HEK293 (cell line): Measurements from ENCODE around the gene VSTM4.

Experiments used
- CTCF ChIA-PET: fragments of 350-600 bp; formaldehyde crosslinking; extraction: SDS; loops from one replicate; lab custom pipeline; 2021; ENCODE audit warnings: antibody characterized with exemption; lab: Yijun Ruan, JAX
- POLR2A ChIA-PET: fragments of 300-600 bp; formaldehyde crosslinking; extraction: SDS; loops from one replicate; lab custom pipeline; 2020; ENCODE audit warnings: antibody characterized with exemption, inconsistent platforms; lab: Yijun Ruan, JAX
- H3K27ac ChIP-seq: fragments of 200-500 bp; sonication (Bioruptor generic); 2 replicates; pipeline ENCODE4 v1.5.1; 2014; ENCODE audit warnings: low read depth, low read length, control low read depth, inconsistent platforms; ENCODE audit errors: extremely low read depth
- H3K36me3 ChIP-seq, 2 experiments: fragments of 200-500 bp in 1 of 2; sonication (Bioruptor generic) in 1 of 2; 1 replicate in 1 of 2; 2 replicates in 1 of 2; pipeline ENCODE4 v1.5.1; 2014 to 2017; ENCODE audit warnings: inconsistent platforms in 2 of 2, low read length in 2 of 2; ENCODE audit not compliant: control insufficient read depth in 2 of 2, insufficient read depth in 1 of 2
- H3K4me1 ChIP-seq: fragments of 200-500 bp; sonication (Bioruptor generic); 2 replicates; pipeline ENCODE4 v1.5.1; 2014; ENCODE audit warnings: mild to moderate bottlenecking, low read length, inconsistent platforms; ENCODE audit not compliant: control insufficient read depth, insufficient read depth
- H3K4me3 ChIP-seq: 2 replicates; pipeline ENCODE4 v1.5.1; 2011; ENCODE audit warnings: low read depth, mild to moderate bottlenecking, control low read depth, low read length, moderate library complexity
- H3K9me3 ChIP-seq: fragments of 200-500 bp; sonication (Bioruptor generic); 2 replicates; pipeline ENCODE4 v1.5.1; 2014; ENCODE audit warnings: low read depth, low read length, inconsistent platforms; ENCODE audit not compliant: control insufficient read depth, insufficient read depth
- GLIS2 ChIP-seq: fragments of 450-650 bp; formaldehyde crosslinking; IDR thresholded peaks from 2 replicates; pipeline ENCODE4 v1.5.1; 2016; ENCODE audit warnings: missing biosample characterization, missing genetic modification characterization
- MYNN ChIP-seq: fragments of 450-650 bp; formaldehyde crosslinking; IDR thresholded peaks from 2 replicates; pipeline ENCODE4 v1.5.1; 2016; ENCODE audit warnings: missing biosample characterization, missing genetic modification characterization, borderline replicate concordance
- SP2 ChIP-seq: fragments of 450-650 bp; formaldehyde crosslinking; IDR thresholded peaks from 2 replicates; pipeline ENCODE4 v1.5.1; 2016; ENCODE audit warnings: missing biosample characterization, missing genetic modification characterization
- SP7 ChIP-seq: fragments of 450-650 bp; formaldehyde crosslinking; IDR thresholded peaks from 2 replicates; pipeline ENCODE4 v1.5.1; 2016; ENCODE audit warnings: missing biosample characterization, missing genetic modification characterization
- ZBTB49 ChIP-seq: fragments of 450-650 bp; formaldehyde crosslinking; IDR thresholded peaks from 2 replicates; pipeline ENCODE4 v1.5.1; 2016; ENCODE audit warnings: missing biosample characterization, missing genetic modification characterization, low read depth
- ZNF148 ChIP-seq: fragments of 450-650 bp; formaldehyde crosslinking; IDR thresholded peaks from 2 replicates; pipeline ENCODE4 v1.5.0; 2017; ENCODE audit warnings: missing biosample characterization, missing genetic modification characterization, borderline replicate concordance
- ZNF16 ChIP-seq: fragments of 450-650 bp; formaldehyde crosslinking; IDR thresholded peaks from 2 replicates; pipeline ENCODE4 v1.5.1; 2016; ENCODE audit warnings: low read depth, missing biosample characterization, missing genetic modification characterization
- ZNF280C ChIP-seq: fragments of 450-650 bp; formaldehyde crosslinking; IDR thresholded peaks from 2 replicates; pipeline ENCODE4 v1.5.1; 2016; ENCODE audit warnings: missing biosample characterization, missing genetic modification characterization
- ZNF354C ChIP-seq: fragments of 450-650 bp; formaldehyde crosslinking; IDR thresholded peaks from 2 replicates; pipeline ENCODE4 v1.5.1; 2016; ENCODE audit warnings: missing biosample characterization, missing genetic modification characterization, low read depth, borderline replicate concordance
- ZNF513 ChIP-seq: fragments of 450-650 bp; IDR thresholded peaks from 2 replicates; pipeline ENCODE4 v1.5.1; 2018; ENCODE audit warnings: missing biosample characterization, missing genetic modification characterization
- ZNF777 ChIP-seq: fragments of 450-650 bp; formaldehyde crosslinking; IDR thresholded peaks from 2 replicates; pipeline ENCODE4 v1.5.1; 2017; ENCODE audit warnings: missing biosample characterization, missing genetic modification characterization, borderline replicate concordance
- ZNF843 ChIP-seq: fragments of 450-650 bp; formaldehyde crosslinking; IDR thresholded peaks from 2 replicates; pipeline ENCODE4 v1.5.1; 2016; ENCODE audit warnings: missing biosample characterization, missing genetic modification characterization

Gene VSTM4

DNA sequence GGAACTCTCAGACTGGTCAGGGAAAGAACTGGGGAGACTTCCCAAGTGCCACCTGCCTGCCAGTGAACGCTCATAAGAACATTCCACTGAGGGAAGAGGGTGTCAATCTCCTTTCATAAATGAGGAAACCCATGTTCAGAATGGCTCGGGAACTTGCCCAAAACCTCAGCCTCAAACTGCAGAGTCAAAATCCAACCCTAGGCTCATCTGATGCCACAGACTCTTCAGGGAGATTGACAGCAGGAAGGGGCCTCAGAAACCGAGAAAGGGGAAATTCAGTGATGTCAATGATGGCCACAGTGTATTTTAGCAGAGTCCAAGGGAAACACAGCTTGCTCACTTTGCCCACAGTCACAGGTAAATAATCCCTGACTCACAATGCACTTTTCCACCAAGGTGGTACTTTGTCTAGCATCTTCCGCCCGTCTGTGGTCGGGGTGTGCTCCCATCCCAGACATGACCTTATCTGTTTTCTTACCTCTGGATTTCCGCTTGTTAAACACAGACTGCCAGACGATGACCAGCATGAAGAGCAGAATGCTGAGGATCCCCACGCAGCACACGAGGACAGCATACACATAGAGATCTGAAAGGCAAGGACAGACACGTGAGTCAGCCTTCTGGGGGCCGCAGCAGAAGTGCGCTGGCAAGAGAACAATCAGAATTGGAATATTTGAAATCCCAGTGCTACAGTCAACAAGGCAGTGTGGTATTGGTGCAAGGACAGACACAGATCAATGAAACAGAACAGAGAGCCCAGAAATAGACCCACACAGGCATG is 38.4 kb downstream of the VSTM4 start:
- Histone ChIP-seq H3K36me3 (peaks cover 0 to 17% of the 10 kb centered on the region in 2 experiments; a peak in 1 of 3 replicates), H3K9me3 (no peaks in the 10 kb centered on the region), H3K4me3 (no peak overlapping the region), H3K4me1 (no peaks in the 10 kb centered on the region)
- POLR2A ChIA-PET = no interaction called here
- TF ChIP-seq ZBTB49 (tag by site-specific recombination) (no peak), SP7 (tag by site-specific recombination) (no peak), ZNF777 (tag by site-specific recombination) (no peak)
- TF ChIP-seq, all 188 proteins: peak for 0
- CTCF ChIA-PET = no interaction called here
- no peak overlapping the region for H3K27ac ChIP-seq

DNA sequence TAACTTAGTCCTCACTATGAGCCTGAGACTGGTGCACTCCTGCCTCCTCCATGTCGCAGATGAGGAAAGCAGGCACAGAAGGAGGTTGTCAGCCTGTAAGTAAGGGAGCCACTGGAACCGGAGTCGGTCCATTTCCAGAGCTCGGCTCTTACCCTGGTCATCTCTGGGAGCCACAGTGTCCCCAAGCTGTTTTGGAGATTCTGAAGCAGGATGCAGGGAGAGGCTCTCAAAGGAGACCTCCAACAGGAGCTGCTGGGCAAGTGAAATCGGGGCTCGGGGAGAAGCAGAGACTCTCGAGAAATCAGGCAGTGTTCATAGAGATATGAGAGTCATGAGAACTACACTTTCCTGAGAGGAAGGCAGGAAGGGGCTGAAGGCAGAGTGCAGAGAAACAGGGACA is 39.0 kb downstream of the VSTM4 start:
- Histone ChIP-seq H3K9me3 (no peaks in the 10 kb centered on the region), H3K27ac (no peak overlapping the region), H3K4me1 (no peaks in the 10 kb centered on the region), H3K4me3 (no peak overlapping the region), H3K36me3 (peaks cover 0 to 17% of the 10 kb centered on the region in 2 experiments; a peak in 1 of 3 replicates)
- POLR2A ChIA-PET = no interaction called here
- CTCF ChIA-PET = no interaction called here
- TF ChIP-seq MYNN (no peak), ZNF16 (tag by site-specific recombination) (no peak), ZNF843 (tag by site-specific recombination) (no peak), ZNF148 (no peak), SP2 (no peak), GLIS2 (tag by site-specific recombination) (no peak), ZNF777 (tag by site-specific recombination) (no peak)

- Histone ChIP-seq H3K9me3 (no peaks in the 10 kb centered on the region), H3K27ac (no peak overlapping the region), H3K4me3 (no peak overlapping the region), H3K36me3 (peaks cover 0 to 17% of the 10 kb centered on the region in 2 experiments; a peak in 1 of 3 replicates), H3K4me1 (no peaks in the 10 kb centered on the region)
- TF ChIP-seq ZNF513 (tag by site-specific recombination) = no peak
- no peak for TF ChIP-seq ZNF280C
- TF ChIP-seq ZNF354C = no peak
- ChIA-PET POLR2A (no interaction called here), CTCF (no interaction called here)
These were observed 39.6 kb downstream of the VSTM4 start for GRCh38 chr10:49075743-49076142.
